Brain microvascular endothelial cell (primary cell): ENCODE data around the gene EDIL3.

Experiments
- DNase-seq: peaks from one replicate; pipeline ENCODE4 v3.0.0-alpha.2; 2020
- H3K27ac ChIP-seq: fragments of 250-450 bp; sonication (Bioruptor Pico); 2 replicates; pipeline ENCODE4 v1.5.1; 2020; ENCODE audit warnings: mild to moderate bottlenecking, moderate library complexity
- H3K27me3 ChIP-seq: fragments of 250-450 bp; sonication (Bioruptor Pico); replicated peaks from 2 replicates; pipeline ENCODE4 v1.5.1; 2020; ENCODE audit warnings: mild to moderate bottlenecking
- H3K36me3 ChIP-seq: fragments of 250-450 bp; sonication (Bioruptor Pico); replicated peaks from 2 replicates; pipeline ENCODE4 v1.5.1; 2020; ENCODE audit warnings: mild to moderate bottlenecking
- H3K4me3 ChIP-seq: 2 replicates; pipeline ENCODE4 v1.5.1; 2011; ENCODE audit warnings: low read depth, mild to moderate bottlenecking, control low read depth, low read length, moderate library complexity
- in situ Hi-C: cut with HindIII; loops from 2 replicates; pipeline ENCODE4 v1.10.0; 2017; ENCODE audit warnings: low sequenced_read_pairs, low pct_ligation_motif_present
- TF ChIP-seq, protein P1 (sequence below): IDR thresholded peaks from 2 replicates; pipeline ENCODE4 v1.5.1; 2011; ENCODE audit warnings: low read depth, mild to moderate bottlenecking, moderate library complexity, low read length, control low read depth, inconsistent platforms; ENCODE audit errors: missing control alignments

Gene EDIL3, protein sequence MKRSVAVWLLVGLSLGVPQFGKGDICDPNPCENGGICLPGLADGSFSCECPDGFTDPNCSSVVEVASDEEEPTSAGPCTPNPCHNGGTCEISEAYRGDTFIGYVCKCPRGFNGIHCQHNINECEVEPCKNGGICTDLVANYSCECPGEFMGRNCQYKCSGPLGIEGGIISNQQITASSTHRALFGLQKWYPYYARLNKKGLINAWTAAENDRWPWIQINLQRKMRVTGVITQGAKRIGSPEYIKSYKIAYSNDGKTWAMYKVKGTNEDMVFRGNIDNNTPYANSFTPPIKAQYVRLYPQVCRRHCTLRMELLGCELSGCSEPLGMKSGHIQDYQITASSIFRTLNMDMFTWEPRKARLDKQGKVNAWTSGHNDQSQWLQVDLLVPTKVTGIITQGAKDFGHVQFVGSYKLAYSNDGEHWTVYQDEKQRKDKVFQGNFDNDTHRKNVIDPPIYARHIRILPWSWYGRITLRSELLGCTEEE

DNA sequence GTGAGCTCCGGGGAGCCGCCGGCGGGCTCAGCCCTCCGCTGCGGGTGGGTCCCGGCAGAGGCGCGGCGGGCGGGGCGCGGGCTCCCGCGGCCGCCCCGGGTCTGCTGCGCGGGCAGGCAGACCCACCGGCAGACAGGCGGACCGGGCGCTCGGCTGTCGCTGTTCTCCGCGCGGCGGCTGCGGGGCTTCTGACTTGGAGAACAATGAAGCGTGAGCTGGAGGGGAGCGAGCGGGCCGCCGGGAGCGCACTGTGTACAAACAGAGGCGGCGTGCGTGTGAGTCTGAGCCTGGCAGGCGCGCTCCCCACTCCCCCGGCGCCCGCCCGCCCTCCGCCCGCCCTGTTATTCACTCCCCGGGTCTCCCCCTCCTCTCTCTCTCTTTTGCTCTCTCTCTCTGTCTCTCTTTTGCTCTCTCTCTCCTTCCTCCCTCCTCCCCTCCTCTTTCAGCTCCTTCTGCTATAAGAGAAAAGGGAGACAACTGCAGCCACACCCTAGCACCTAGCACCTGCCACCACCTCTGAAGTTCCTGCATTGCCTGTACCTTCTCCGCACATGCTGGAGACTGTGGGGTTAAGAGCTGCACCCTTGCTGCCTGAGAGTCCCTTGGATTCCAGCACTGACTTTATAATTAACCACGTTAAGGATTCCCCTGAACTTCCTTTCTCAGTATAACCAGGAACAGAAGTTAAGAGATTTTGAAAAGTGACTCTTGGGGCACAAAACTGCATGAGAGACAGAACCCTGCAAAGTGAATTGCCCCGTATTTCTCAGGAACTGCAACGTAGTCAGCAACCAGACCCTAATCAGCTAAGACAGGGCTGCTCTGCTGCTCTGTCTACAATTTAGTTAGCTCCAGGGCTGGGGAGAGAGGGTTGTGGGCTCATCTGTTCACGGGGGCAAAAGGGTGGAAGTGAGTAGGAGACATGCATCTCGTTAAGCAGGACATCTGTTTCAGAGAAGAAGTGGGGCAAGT is at the start of gene EDIL3:
TSS of gene EDIL3 (minus strand) at position 277 of the 972 bp plus-strand sequence. CDS start 506 bp downstream, outside the sequence.
- in situ Hi-C loops: no loop called here
- DNase-seq: peak; percentile 44
- Histone ChIP-seq H3K27me3 (no peaks in the 10 kb centered on the region), H3K4me3 (peak within 1 kb of the TSS; percentile 92), H3K36me3 (no peaks in the 10 kb centered on the region), H3K27ac (peak within 1 kb of the TSS; percentile 91)
- TF ChIP-seq, protein P1, sequence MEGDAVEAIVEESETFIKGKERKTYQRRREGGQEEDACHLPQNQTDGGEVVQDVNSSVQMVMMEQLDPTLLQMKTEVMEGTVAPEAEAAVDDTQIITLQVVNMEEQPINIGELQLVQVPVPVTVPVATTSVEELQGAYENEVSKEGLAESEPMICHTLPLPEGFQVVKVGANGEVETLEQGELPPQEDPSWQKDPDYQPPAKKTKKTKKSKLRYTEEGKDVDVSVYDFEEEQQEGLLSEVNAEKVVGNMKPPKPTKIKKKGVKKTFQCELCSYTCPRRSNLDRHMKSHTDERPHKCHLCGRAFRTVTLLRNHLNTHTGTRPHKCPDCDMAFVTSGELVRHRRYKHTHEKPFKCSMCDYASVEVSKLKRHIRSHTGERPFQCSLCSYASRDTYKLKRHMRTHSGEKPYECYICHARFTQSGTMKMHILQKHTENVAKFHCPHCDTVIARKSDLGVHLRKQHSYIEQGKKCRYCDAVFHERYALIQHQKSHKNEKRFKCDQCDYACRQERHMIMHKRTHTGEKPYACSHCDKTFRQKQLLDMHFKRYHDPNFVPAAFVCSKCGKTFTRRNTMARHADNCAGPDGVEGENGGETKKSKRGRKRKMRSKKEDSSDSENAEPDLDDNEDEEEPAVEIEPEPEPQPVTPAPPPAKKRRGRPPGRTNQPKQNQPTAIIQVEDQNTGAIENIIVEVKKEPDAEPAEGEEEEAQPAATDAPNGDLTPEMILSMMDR: no peak

DNA sequence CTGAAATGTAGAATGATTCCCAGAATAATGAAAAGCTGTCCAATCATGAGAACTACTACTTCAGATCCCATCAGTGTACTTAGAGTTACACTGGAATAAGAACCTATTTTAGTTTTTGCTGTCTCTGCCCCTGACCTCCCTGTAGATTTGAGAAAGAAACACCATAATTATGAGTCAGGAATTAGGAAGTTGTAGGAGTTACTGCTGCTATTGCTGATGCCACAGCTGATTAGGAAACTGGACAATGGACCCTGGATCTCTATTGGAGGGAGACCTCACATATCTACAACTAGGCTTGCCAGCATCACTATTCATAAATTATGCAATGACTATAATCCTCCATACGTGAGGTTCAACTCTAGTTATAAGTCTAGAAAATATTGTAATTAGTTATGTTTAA is 48.8 kb upstream of the EDIL3 start:
- no peak overlapping the region for H3K4me3 ChIP-seq
- peak; percentile 53 for DNase-seq

DNA sequence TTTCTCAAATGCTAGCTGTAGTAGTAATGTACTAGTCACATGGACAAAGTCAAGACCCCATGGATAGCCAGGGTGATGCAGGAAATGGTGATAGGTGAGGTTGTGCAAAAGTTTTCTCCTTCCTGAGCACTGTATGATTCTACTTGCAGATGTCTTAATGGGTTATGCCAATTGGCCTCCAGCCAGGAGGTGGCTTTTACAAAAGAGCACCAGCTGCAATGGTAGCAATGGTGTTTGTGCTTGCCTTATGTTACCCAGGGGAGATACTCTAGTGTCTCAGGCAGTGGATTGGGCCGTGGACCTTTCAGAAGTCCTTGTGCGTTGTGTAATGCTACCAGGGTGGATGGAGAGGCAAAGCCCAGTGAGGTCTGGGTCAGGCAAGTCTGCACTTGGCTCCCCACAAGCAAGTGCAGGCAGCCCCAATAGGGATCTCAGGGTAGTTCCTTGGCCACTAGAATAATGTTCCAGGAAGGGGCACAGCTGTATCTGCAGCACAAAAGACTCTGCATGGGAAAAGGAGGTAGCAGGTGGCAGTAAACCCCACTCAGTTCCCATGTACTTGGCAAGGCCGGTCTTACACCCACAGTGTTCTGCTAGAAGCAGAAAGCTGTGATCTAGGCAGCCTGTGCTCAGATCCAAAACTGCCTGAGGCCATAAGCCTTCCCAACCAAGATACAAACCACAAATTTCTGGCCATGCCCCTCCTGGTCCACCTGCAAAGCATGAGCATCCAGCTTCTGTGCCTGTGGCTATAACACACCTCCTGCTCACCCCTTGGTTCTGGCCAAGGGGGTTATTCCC is 46.4 kb upstream of the EDIL3 start:
- in situ Hi-C loops: no loop called here
- TF ChIP-seq, protein P1: no peak
- Histone ChIP-seq H3K27me3 (no peaks in the 10 kb centered on the region), H3K27ac (no peak overlapping the region), H3K36me3 (no peaks in the 10 kb centered on the region), H3K4me3 (no peak overlapping the region)
- no peak for DNase-seq

More for the DNA sequence above, 48.8 kb upstream of the EDIL3 start:
- in situ Hi-C loops: no loop called here
- no peak overlapping the region for H3K27ac ChIP-seq
- no peaks in the 10 kb centered on the region for H3K27me3 ChIP-seq
- TF ChIP-seq, protein P1: no peak
- H3K36me3 ChIP-seq: no peaks in the 10 kb centered on the region

DNA sequence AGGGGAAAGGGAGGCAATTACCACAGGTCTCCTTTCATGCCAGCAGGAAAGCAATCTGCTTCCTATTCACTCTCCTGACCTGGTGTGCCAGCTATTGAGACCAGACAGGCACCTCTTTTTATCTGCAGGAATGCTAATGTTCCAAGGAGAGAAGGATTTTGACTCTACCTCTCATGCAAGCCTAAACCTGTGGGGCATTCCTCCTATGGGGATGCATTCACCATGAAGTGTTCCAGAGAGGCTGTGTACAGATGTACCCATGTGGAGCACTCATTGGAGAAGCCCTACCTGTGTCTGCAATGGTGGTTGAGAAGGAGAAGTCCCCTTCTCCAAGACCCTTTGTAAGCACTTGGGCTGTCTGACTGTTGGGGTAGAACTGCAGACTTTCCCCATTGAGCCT is 45.4 kb upstream of the EDIL3 start:
- no peaks in the 10 kb centered on the region for H3K27me3 ChIP-seq
- no peak overlapping the region for H3K27ac ChIP-seq
- in situ Hi-C loops: no loop called here
- no peak overlapping the region for H3K4me3 ChIP-seq
- H3K36me3 ChIP-seq: no peaks in the 10 kb centered on the region
- no peak for DNase-seq
- TF ChIP-seq, protein P1: no peak

DNA sequence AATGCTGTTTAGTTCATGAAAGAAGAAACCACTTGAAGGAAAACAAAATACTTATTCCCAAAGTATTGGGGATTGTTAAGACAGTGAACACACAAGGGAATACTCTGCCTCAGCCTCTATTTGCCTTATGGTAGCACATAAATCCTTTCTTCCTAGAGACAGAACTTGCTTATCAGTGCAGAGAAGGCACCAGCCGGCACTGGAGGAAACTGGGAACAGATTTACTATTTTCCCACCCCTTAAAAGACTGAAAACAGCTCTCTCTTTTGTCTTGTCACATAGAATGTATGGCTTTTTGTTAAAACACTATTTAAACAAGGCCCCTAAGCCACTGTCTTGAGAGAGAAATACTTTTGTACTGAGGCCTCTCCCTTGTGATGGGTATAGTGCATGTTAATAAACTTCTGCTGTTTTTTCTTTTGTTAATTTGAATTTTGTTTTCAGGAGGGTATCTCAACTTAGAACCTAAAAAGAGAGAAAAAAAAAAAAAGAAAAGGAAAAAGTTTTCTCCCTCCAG is 40.7 kb upstream of the EDIL3 start:
- in situ Hi-C loops: no loop called here
- Histone ChIP-seq H3K36me3 (no peaks in the 10 kb centered on the region), H3K27ac (no peak overlapping the region), H3K4me3 (no peak overlapping the region), H3K27me3 (no peaks in the 10 kb centered on the region)
- no peak for DNase-seq
- TF ChIP-seq, protein P1: no peak
